Brain microvascular endothelial cell (primary cell): ENCODE data around the gene NFRKB.

ENCODE experiments used
- DNase-seq: peaks from one replicate; pipeline ENCODE4 v3.0.0-alpha.2; 2020
- H3K27ac ChIP-seq: fragments of 250-450 bp; sonication (Bioruptor Pico); 2 replicates; pipeline ENCODE4 v1.5.1; 2020; ENCODE audit warnings: mild to moderate bottlenecking, moderate library complexity
- H3K27me3 ChIP-seq: fragments of 250-450 bp; sonication (Bioruptor Pico); replicated peaks from 2 replicates; pipeline ENCODE4 v1.5.1; 2020; ENCODE audit warnings: mild to moderate bottlenecking
- H3K36me3 ChIP-seq: fragments of 250-450 bp; sonication (Bioruptor Pico); replicated peaks from 2 replicates; pipeline ENCODE4 v1.5.1; 2020; ENCODE audit warnings: mild to moderate bottlenecking
- H3K4me3 ChIP-seq: 2 replicates; pipeline ENCODE4 v1.5.1; 2011; ENCODE audit warnings: low read depth, mild to moderate bottlenecking, control low read depth, low read length, moderate library complexity
- in situ Hi-C: cut with HindIII; loops from 2 replicates; pipeline ENCODE4 v1.10.0; 2017; ENCODE audit warnings: low sequenced_read_pairs, low pct_ligation_motif_present
- TF ChIP-seq, protein P1 (sequence below): IDR thresholded peaks from 2 replicates; pipeline ENCODE4 v1.5.1; 2011; ENCODE audit warnings: low read depth, mild to moderate bottlenecking, moderate library complexity, low read length, control low read depth, inconsistent platforms; ENCODE audit errors: missing control alignments

The NFRKB gene

DNA sequence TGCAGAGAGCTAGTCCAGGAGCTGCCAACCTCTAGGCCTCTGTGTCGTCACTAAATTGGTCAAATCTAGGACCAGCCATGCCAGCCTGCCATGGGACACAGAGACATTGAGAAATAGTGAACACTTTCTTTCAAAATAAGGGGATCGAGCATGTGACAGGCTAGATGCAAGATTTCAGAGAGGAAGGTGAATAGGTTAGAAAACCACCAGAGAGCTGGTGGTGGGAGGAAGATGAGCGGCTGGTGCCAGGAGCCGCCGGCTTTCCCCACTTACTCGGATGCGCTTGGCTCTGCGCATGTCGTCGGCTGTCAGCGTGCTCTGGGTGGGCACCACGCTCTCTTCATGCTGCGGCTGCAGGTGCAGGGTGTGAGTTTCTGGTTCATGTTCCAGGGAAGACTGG, 35.4 kb upstream of the NFRKB start:
- in situ Hi-C loops, result loop anchor here (25.0 kb wide), 1 partner anchor 207 kb away; no protein-coding TSS in a partner anchor
- H3K36me3 ChIP-seq, result peaks cover 6% of the 10 kb centered on the region
- no peak overlapping the region for H3K27ac ChIP-seq
- H3K27me3 ChIP-seq, result no peaks in the 10 kb centered on the region
- DNase-seq, result no peak
- H3K4me3 ChIP-seq, result no peak overlapping the region
- TF ChIP-seq, protein P1, sequence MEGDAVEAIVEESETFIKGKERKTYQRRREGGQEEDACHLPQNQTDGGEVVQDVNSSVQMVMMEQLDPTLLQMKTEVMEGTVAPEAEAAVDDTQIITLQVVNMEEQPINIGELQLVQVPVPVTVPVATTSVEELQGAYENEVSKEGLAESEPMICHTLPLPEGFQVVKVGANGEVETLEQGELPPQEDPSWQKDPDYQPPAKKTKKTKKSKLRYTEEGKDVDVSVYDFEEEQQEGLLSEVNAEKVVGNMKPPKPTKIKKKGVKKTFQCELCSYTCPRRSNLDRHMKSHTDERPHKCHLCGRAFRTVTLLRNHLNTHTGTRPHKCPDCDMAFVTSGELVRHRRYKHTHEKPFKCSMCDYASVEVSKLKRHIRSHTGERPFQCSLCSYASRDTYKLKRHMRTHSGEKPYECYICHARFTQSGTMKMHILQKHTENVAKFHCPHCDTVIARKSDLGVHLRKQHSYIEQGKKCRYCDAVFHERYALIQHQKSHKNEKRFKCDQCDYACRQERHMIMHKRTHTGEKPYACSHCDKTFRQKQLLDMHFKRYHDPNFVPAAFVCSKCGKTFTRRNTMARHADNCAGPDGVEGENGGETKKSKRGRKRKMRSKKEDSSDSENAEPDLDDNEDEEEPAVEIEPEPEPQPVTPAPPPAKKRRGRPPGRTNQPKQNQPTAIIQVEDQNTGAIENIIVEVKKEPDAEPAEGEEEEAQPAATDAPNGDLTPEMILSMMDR, result no peak

DNA sequence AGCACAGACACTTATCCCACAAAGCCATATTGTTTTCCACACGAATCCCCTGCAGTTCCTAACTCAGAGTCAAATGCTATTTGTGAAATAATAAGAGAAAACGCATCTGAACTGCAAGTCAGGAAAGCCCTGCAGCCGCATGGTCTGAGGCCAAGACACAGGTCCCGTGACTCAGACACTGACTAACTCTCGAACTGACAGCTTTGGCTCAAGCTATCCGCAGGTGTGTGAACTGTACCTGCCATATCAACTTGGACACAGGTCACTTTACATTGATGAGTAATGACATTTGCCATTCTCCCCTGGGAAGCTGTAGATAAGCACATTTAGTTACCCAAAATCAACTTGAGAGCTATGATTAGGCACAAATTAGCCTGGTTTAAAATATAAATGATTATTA, 34.9 kb upstream of the NFRKB start:
- in situ Hi-C loops, result loop anchor here (25.0 kb wide), 1 partner anchor 207 kb away; no protein-coding TSS in a partner anchor
- H3K27ac ChIP-seq, result no peak overlapping the region

DNA sequence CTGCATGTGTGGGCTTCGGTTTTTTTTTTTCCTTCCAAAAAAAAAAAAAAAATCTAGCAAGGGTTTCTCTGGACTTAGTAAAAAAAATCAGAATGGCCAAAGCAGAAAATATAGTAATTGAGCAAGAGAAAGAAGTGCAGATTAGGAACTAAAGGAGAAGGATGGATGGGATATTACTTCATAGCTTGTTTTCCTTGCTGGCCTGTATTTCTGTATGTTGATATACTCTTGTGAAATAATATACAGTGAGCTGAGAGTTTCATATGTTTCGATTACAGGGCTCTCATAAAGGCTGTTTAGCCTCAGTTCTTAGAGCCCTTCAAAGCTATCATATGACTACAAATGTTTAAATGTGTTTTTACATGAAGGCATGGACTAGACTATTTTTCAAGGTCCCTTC, 34.3 kb upstream of the NFRKB start:
- no peak overlapping the region for H3K4me3 ChIP-seq
- TF ChIP-seq, protein P1, result no peak
- in situ Hi-C loops, result loop anchor here (25.0 kb wide), 1 partner anchor 208 kb away; no protein-coding TSS in a partner anchor
- DNase-seq, result no peak
- no peaks in the 10 kb centered on the region for H3K27me3 ChIP-seq
- peaks cover 6% of the 10 kb centered on the region for H3K36me3 ChIP-seq
- H3K27ac ChIP-seq, result no peak overlapping the region

More for the DNA sequence above, 34.9 kb upstream of the NFRKB start:
- DNase-seq, result peak; percentile 11
- Histone ChIP-seq H3K4me3 (no peak overlapping the region), H3K36me3 (peaks cover 6% of the 10 kb centered on the region), H3K27me3 (no peaks in the 10 kb centered on the region)
- TF ChIP-seq, protein P1, result no peak

DNA sequence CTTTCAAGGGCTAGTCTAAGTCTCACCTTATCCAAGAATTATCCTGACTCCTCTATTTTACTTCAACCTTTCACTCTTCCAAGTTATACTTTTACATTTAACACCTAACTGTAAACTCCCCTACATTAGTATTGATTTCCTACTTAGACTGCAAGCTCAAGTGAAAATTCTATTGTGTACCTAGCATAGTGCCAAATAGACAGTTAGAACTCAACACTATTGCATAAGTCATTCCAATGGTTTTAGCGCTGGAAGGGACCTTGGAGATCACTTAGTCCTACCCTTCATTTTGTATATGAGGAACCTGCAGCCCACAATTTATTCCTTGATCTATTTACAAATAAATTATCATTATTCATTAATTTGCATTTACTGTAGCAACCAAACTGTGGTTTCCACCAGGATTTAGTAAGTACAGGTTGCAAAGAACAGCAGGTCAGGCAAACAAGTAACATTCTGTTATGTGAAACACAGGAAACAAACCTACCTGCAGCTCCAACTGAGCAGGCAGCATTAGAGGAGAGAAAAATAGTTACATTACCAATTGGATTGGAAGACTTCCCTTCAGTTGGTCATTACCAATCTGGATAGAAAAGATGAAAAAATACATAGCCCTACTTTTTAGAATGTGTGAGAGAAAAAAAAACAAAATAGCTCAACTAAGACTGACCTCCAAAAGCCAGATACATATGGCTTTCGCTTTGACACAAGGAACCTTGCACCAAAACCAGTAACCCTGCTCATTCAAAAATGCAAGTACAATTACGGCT, 33.7 kb upstream of the NFRKB start:
- in situ Hi-C loops, result loop anchor here (25.0 kb wide), 1 partner anchor 208 kb away; no protein-coding TSS in a partner anchor
- Histone ChIP-seq H3K36me3 (peaks cover 6% of the 10 kb centered on the region), H3K27me3 (no peaks in the 10 kb centered on the region), H3K4me3 (no peak overlapping the region), H3K27ac (no peak overlapping the region)
- TF ChIP-seq, protein P1, result no peak
- DNase-seq, result no peak

DNA sequence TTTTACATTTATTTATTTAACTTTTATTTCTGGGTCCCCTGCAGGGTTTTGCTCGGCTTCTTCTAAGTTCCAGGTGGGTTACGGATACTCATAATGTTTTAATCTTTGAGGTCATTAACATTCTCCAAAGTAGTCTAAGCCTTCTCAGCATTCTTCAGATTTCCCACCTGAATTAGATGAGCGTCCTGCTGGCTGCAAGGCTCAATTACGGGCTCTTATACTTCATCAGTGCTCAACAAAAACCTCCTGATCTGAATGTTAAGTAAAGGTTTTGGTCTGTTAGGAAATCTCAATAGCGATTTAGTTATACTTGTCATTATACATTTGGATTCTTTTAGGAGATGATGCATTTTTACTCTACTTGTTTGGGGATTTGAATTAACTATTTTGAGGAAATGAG, 27.3 kb upstream of the NFRKB start:
- in situ Hi-C loops, result no loop called here
- Histone ChIP-seq H3K4me3 (no peak overlapping the region), H3K27ac (no peak overlapping the region), H3K27me3 (no peaks in the 10 kb centered on the region), H3K36me3 (peaks cover 2% of the 10 kb centered on the region)
- TF ChIP-seq, protein P1, result no peak
- DNase-seq, result no peak
